Measurements from ENCODE around the gene PRSS16.

DNA sequence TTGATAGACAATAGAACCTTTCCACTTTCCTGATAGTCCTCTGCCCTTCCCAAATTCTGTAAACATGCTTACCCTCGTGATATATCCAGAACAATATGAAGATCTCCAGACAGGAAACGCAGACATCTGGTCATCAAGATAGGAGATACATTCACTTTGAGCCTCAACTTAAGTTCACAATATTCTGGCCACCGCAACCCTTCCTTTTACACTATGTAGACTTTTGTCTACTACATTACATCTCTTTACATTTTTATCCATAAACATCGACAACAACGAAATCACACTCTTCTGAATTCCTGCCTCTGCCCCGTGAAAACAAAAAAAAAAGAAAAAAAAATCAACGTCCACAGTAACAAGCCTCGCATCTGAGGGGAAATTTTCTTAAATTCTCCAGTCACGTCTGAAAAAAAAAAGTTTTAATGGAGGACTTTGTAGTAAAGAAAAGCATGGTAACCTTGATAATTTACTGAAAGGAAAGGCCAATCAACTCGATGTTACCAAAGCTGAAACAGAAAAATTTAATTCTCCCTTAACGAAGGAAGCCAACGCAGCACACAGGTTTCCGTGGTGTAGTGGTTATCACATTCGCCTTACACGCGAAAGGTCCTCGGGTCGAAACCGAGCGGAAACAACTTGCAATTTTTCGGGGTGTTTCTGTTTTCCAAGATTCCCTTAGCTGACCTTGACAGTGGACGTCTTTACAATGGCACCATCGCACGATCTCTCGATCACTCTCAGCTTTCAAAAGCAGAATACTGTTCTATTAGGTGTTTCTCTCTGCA lies 42.8 kb downstream of the PRSS16 start:
- TF ChIP-seq, protein P1, sequence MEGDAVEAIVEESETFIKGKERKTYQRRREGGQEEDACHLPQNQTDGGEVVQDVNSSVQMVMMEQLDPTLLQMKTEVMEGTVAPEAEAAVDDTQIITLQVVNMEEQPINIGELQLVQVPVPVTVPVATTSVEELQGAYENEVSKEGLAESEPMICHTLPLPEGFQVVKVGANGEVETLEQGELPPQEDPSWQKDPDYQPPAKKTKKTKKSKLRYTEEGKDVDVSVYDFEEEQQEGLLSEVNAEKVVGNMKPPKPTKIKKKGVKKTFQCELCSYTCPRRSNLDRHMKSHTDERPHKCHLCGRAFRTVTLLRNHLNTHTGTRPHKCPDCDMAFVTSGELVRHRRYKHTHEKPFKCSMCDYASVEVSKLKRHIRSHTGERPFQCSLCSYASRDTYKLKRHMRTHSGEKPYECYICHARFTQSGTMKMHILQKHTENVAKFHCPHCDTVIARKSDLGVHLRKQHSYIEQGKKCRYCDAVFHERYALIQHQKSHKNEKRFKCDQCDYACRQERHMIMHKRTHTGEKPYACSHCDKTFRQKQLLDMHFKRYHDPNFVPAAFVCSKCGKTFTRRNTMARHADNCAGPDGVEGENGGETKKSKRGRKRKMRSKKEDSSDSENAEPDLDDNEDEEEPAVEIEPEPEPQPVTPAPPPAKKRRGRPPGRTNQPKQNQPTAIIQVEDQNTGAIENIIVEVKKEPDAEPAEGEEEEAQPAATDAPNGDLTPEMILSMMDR (IDR thresholded peaks at IDR 0.05) = no peak
- no peak for TF ChIP-seq POLR2AphosphoS5 (IDR thresholded peaks at IDR 0.05)
- TF ChIP-seq POLR2A (IDR thresholded peaks at IDR 0.05) = no peak
